Fibroblast of villous mesenchyme (primary cell): ENCODE results near the gene VKORC1. TPM values are rescaled to one million over a fixed set of nuclear protein-coding genes. Genes with fewer than 3 reads are reported as not detected.
"Not testable (repeated sequence)": the region's sequence is repeated elsewhere in the genome, so short reads cannot be mapped to it uniquely, and the experiment has no call there.

Source experiments
- DNase-seq: peaks from one replicate; pipeline ENCODE4 v3.0.0-alpha.2; 2010; ENCODE audit warnings: low read depth
- H3K4me3 ChIP-seq: 2 replicates; pipeline ENCODE4 v1.5.1; 2011; ENCODE audit warnings: low read depth, mild to moderate bottlenecking, low read length
- CTCF ChIP-seq: IDR thresholded peaks from 2 replicates; pipeline ENCODE4 v1.5.1; 2012; ENCODE audit warnings: low read depth, mild to moderate bottlenecking, low read length; ENCODE audit not compliant: insufficient read depth
- total RNA-seq: library from RNA; depleted of rRNA; stranded (reverse); fragments of >200 nt; gene quantifications from 2 replicates; pipeline ENCODE4 v1.2.3, GENCODE V29; 2012

The VKORC1 gene
- total RNA-seq, 1 donor: 68.2 TPM

GRCh38 chr16:31109622-31110021, 15.0 kb upstream of the VKORC1 start:
- TF ChIP-seq CTCF: no peak
- peak overlapping the region; percentile 90 for H3K4me3 ChIP-seq
- no peak for DNase-seq

GRCh38 chr16:31108794-31109558, 14.4 kb upstream of the VKORC1 start:
- no peak for TF ChIP-seq CTCF
- DNase-seq: no peak

GRCh38 chr16:31108035-31108793, 13.6 kb upstream of the VKORC1 start, which contains the start of gene BCKDK:
Gene BCKDK, plus strand, starts transcription at chr16:31108386. Its CDS starts 838 bp downstream, at chr16:31109224.
- no peak for TF ChIP-seq CTCF
- H3K4me3 ChIP-seq: peak within 1 kb of the TSS; percentile 90
- DNase-seq: peak; percentile 60

More at GRCh38 chr16:31108794-31109558, 14.4 kb upstream of the VKORC1 start:
- peak overlapping the region; percentile 90 for H3K4me3 ChIP-seq

- H3K4me3 ChIP-seq: no peak overlapping the region
- DNase-seq: no peak
- TF ChIP-seq CTCF: no peak
These were observed 12.9 kb upstream of the VKORC1 start for GRCh38 chr16:31107465-31107867.

GRCh38 chr16:31106509-31107464, 12.2 kb upstream of the VKORC1 start:
- no peak overlapping the region for H3K4me3 ChIP-seq
- no peak for DNase-seq
- TF ChIP-seq CTCF: no peak

- no peak overlapping the region for H3K4me3 ChIP-seq
- peak; percentile 90 for DNase-seq
- TF ChIP-seq CTCF: peak; percentile 77
These were observed 11.1 kb upstream of the VKORC1 start for GRCh38 chr16:31105677-31106213.

- not testable (repeated sequence) for H3K4me3 ChIP-seq
- DNase-seq: peak; percentile 37
These were observed 6.5 kb upstream of the VKORC1 start for GRCh38 chr16:31100876-31101641.
